ENCODE measurements around the gene SMAD7.
A peak's percentile ranks its signal among the peaks of the same experiment; 100 is the strongest.

Gene SMAD7

GRCh38 chr18:48917579-48918517 lies 32.9 kb downstream of the SMAD7 start:
- peaks cover 10% of the 10 kb centered on the region; the same call in 1 of the 2 replicates for H3K36me3 ChIP-seq (ENCODE audit: control insufficient read depth, insufficient read depth, low read length)
- peak; percentile 59 for DNase-seq (ENCODE audit: extremely low read depth, insufficient read length)
- H3K27me3 ChIP-seq (replicated peaks; ENCODE audit: control insufficient read depth, insufficient read depth, low read length): no peaks in the 10 kb centered on the region
- no peak for TF ChIP-seq CTCF (IDR thresholded peaks at IDR 0.05; ENCODE audit: insufficient read depth, low read length, poor library complexity, severe bottlenecking)
- no peak overlapping the region for H3K4me3 ChIP-seq (replicated peaks; ENCODE audit: low read depth, low read length)

DNA sequence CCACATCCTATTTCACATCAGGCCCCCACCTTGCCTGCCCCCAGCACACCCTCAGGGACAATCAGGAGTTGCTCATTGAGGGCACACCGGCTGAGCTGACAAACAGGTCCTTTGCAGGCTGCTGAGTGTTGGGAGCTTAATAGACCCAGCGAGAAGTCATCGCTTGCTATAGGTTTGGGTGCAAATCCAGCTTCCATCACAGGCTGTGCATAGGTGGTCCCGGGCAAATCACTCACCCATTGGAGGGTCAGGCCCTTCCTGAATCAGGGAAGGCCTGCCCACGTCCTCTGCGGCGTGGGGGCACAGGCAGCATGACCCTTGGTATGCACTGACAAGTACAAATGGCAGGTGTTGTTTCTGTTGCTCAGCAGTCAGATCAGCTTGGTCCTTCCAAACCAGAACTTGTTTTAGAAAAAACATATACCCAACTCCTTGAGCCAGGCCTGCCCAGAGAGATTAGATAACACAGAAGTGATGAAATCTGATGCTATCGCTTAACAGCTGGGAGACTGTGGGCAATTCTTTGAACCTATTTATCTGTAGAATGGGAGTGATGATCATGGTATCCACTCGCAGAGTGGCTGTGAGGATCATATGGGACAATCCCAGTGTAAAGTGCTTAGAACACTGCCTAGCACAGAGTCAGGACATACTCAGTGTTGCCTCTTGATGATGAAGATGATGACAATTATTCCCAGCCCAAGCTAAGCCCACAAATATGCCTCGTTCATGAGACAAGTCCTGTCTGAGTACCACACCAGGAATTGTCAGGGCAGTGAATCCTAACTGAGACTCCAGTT lies 34.9 kb downstream of the SMAD7 start:
- TF ChIP-seq CTCF (IDR thresholded peaks at IDR 0.05; ENCODE audit: insufficient read depth, low read length, poor library complexity, severe bottlenecking): no peak
- peaks cover 6% of the 10 kb centered on the region; the same call in 1 of the 2 replicates for H3K36me3 ChIP-seq (ENCODE audit: control insufficient read depth, insufficient read depth, low read length)
- no peak overlapping the region for H3K4me3 ChIP-seq (replicated peaks; ENCODE audit: low read depth, low read length)
- DNase-seq (ENCODE audit: extremely low read depth, insufficient read length): no peak
- H3K27me3 ChIP-seq (replicated peaks; ENCODE audit: control insufficient read depth, insufficient read depth, low read length): no peaks in the 10 kb centered on the region

- Histone ChIP-seq H3K4me3 (replicated peaks; ENCODE audit: low read depth, low read length) (no peak overlapping the region), H3K36me3 (ENCODE audit: control insufficient read depth, insufficient read depth, low read length) (0 out of 2 replicates have a peak, but pooled peaks cover 1% of the 10 kb centered on the region), H3K27me3 (replicated peaks; ENCODE audit: control insufficient read depth, insufficient read depth, low read length) (no peaks in the 10 kb centered on the region)
- no peak for TF ChIP-seq CTCF (IDR thresholded peaks at IDR 0.05; ENCODE audit: insufficient read depth, low read length, poor library complexity, severe bottlenecking)
- no peak for DNase-seq (ENCODE audit: extremely low read depth, insufficient read length)
Measured at GRCh38 chr18:48914581-48915251, 36.0 kb downstream of the SMAD7 start.

GRCh38 chr18:48913775-48914174 lies 37.0 kb downstream of the SMAD7 start:
- H3K27me3 ChIP-seq (replicated peaks; ENCODE audit: control insufficient read depth, insufficient read depth, low read length): no peaks in the 10 kb centered on the region

More at GRCh38 chr18:48913775-48914174, 37.0 kb downstream of the SMAD7 start:
- no peak for TF ChIP-seq CTCF (IDR thresholded peaks at IDR 0.05; ENCODE audit: insufficient read depth, low read length, poor library complexity, severe bottlenecking)
- H3K4me3 ChIP-seq (replicated peaks; ENCODE audit: low read depth, low read length): no peak overlapping the region
- no peak for DNase-seq (ENCODE audit: extremely low read depth, insufficient read length)
- no peaks in the 10 kb centered on the region for H3K36me3 ChIP-seq (ENCODE audit: control insufficient read depth, insufficient read depth, low read length)

Data from GM06990 (cell line).